Spleen (tissue), 11 donors: ENCODE measurements around the gene KLHL33. TPM values are rescaled to one million over a fixed set of nuclear protein-coding genes. Genes with fewer than 3 reads are reported as not detected.

Source experiments
- DNase-seq: peaks from one replicate; pipeline ENCODE4 v3.0.0-alpha.2; 2020
- H3K27ac ChIP-seq, 8 donors: fragments of 200-600 bp; sonication (generic) in 7 of 8; 1 replicate in 4 of 8; 2 replicates in 4 of 8; pipeline versions ENCODE4 v1.5.0 to v1.8.0; 2016 to 2021; ENCODE audit warnings: inconsistent platforms in 4 of 8, mild to moderate bottlenecking in 4 of 8, moderate library complexity in 1 of 8
- H3K27me3 ChIP-seq, 7 donors: fragments of 200-600 bp; sonication (generic) in 6 of 7; replicated peaks in 1 of 7; 1 replicate in 4 of 7; 2 replicates in 3 of 7; pipeline versions ENCODE4 v1.5.0 to v1.8.0; 2016 to 2021; ENCODE audit warnings: inconsistent platforms in 3 of 7, mild to moderate bottlenecking in 1 of 7
- H3K36me3 ChIP-seq, 6 donors: fragments of 200-600 bp; sonication (generic) in 5 of 6; 1 replicate in 4 of 6; 2 replicates in 2 of 6; pipeline versions ENCODE4 v1.5.0 to v1.8.0; 2016 to 2021; ENCODE audit warnings: inconsistent platforms in 2 of 6
- H3K4me1 ChIP-seq, 6 donors: fragments of 200-600 bp; sonication (generic) in 5 of 6; 1 replicate in 3 of 6; 2 replicates in 3 of 6; pipeline versions ENCODE4 v1.5.0 to v1.8.0; 2016 to 2021; ENCODE audit warnings: inconsistent platforms in 3 of 6
- H3K4me3 ChIP-seq, 8 donors: fragments of 200-600 bp; sonication (generic) in 7 of 8; 1 replicate in 4 of 8; 2 replicates in 4 of 8; pipeline versions ENCODE4 v1.5.0 to v1.8.0; 2016 to 2021; ENCODE audit warnings: inconsistent platforms in 4 of 8, mild to moderate bottlenecking in 4 of 8, moderate library complexity in 2 of 8
- H3K9me3 ChIP-seq, 8 donors: fragments of 200-600 bp; sonication (generic) in 7 of 8; 1 replicate in 4 of 8; 2 replicates in 4 of 8; pipeline versions ENCODE4 v1.5.0 to v1.8.0; 2016 to 2021; ENCODE audit warnings: inconsistent platforms in 4 of 8
- CTCF ChIP-seq, 11 experiments: fragments of 200-600 bp in 7 of 11; fragments of 450-650 bp in 4 of 11; sonication (generic) in 4 of 11; IDR thresholded peaks in 8 of 11; conservative IDR thresholded peaks in 3 of 11; 1 replicate in 7 of 11; 2 replicates in 4 of 11; pipeline versions ENCODE4 v1.4.0 to v1.8.0; 2016 to 2021; ENCODE audit warnings: antibody characterized with exemption in 11 of 11, inconsistent platforms in 4 of 11, mild to moderate bottlenecking in 1 of 11
- POLR2A ChIP-seq, 3 donors: fragments of 450-650 bp; IDR thresholded peaks; one replicate each; pipeline ENCODE4 v1.5.1; 2017; ENCODE audit warnings: antibody characterized with exemption in 3 of 3, mild to moderate bottlenecking in 1 of 3
- POLR2AphosphoS5 ChIP-seq, 3 donors: sonication (generic); formaldehyde crosslinking; IDR thresholded peaks; one replicate each; pipeline ENCODE4 v1.5.1; 2017; ENCODE audit warnings: antibody characterized with exemption in 3 of 3
- WGBS, 5 donors: extraction: QIAGEN DNeasy Blood & Tissue Kit in 3 of 5; methylation state at CpG; one replicate each; pipeline versions ENCODE4 v1.1.5 to v1.1.7; 2013 to 2018; 5-methylcytosine and 5-hydroxymethylcytosine counted together
- intact Hi-C: fragments of 100-400 bp; cut with DNase I; formaldehyde crosslinking; loops from one replicate; pipeline ENCODE4 v1.15.0; 2023; ENCODE audit warnings: low total_unique reads
- polyA plus RNA-seq, 3 donors: library from polyadenylated mRNA; stranded (reverse); fragments of 200-250 nt; gene quantifications; one replicate each; pipeline ENCODE4 v1.2.1, GENCODE V29; 2013
- total RNA-seq, 7 donors: library from RNA; depleted of rRNA in 3 of 7; stranded (reverse); fragments of >200 nt in 3 of 7; fragmentation: NEBNext Ultra II Directional in 4 of 7; extraction: Animal tissue kit (Norgen Biotek cat#: 25700) in 4 of 7; gene quantifications; one replicate each; pipeline versions ENCODE4 v1.1.0 to v1.2.1, GENCODE V29; 2016 to 2021
- donor health status: healthy with polysubstance abuse.
- donor health status: DM: no; HTN: no; CAD: no; lungs with moderate emphysema.
- donor health status: DM: no; HTN: no; CAD: no.
- donor health status: Bipolar disorder and iron deficiency.
- donor health status: healthy.
- donor health status: DM: no; HTN: no; CAD: no.
- donor health status: DM: yes; HTN: yes; CAD: no.

Gene KLHL33
- total and polyA plus RNA-seq, 10 donors: 0.22 to 2.9 (median 0.75) TPM; not detected in 1

GRCh38 chr14:20417250-20418186, 18.4 kb downstream of the KLHL33 start:
- Histone ChIP-seq H3K4me3 (no peak overlapping the region), H3K27me3 (no peaks in the 10 kb centered on the region), H3K9me3 (no peaks in the 10 kb centered on the region), H3K36me3 (no peaks in the 10 kb centered on the region), H3K27ac (no peak overlapping the region), H3K4me1 (peaks cover 8 to 46% (median 22%) of the 10 kb centered on the region in 6 donors)
- TF ChIP-seq CTCF (IDR thresholded peaks at IDR 0.05 in 8 of 11, conservative IDR thresholded peaks at IDR 0.05 in 3 of 11) (no peak), POLR2A (IDR thresholded peaks at IDR 0.05) (no peak), POLR2AphosphoS5 (IDR thresholded peaks at IDR 0.05) (no peak)
- intact Hi-C loops: loop anchor here (10.0 kb wide), 1 partner anchor 47 kb away; the partner anchor contains the start of genes PIP4P1 and PNP
- WGBS, 5 donors: 56 to 77% (median 68%) methylated on average over 7 of the region's 7 CpGs
- no peak for DNase-seq

- Histone ChIP-seq H3K36me3 (no peaks in the 10 kb centered on the region), H3K4me3 (no peak overlapping the region), H3K27me3 (no peaks in the 10 kb centered on the region), H3K27ac (peak overlapping the region in 5 of 8 donors; percentile 46 to 71 (median 59)), H3K4me1 (peaks cover 13 to 59% (median 34%) of the 10 kb centered on the region in 6 donors), H3K9me3 (no peaks in the 10 kb centered on the region)
- no peak for DNase-seq
- intact Hi-C loops: loop anchor here (10.0 kb wide), 1 partner anchor 49 kb away; the partner anchor contains the start of genes PIP4P1 and PNP
- WGBS, 5 donors: 84 to 97% (median 88%) methylated on average over 2 of the region's 2 CpGs
- TF ChIP-seq POLR2AphosphoS5 (IDR thresholded peaks at IDR 0.05): no peak
- TF ChIP-seq CTCF (IDR thresholded peaks at IDR 0.05 in 8 of 11, conservative IDR thresholded peaks at IDR 0.05 in 3 of 11): no peak
- TF ChIP-seq POLR2A (IDR thresholded peaks at IDR 0.05): no peak
These were observed 19.7 kb downstream of the KLHL33 start for GRCh38 chr14:20416223-20416622.

GRCh38 chr14:20415782-20416206, 20.2 kb downstream of the KLHL33 start:
- Histone ChIP-seq H3K27me3 (no peaks in the 10 kb centered on the region), H3K9me3 (no peaks in the 10 kb centered on the region), H3K4me1 (peaks cover 13 to 64% (median 38%) of the 10 kb centered on the region in 6 donors), H3K36me3 (no peaks in the 10 kb centered on the region), H3K4me3 (no peak overlapping the region), H3K27ac (peak overlapping the region in 6 of 8 donors; percentile 2 to 71 (median 52))
- intact Hi-C loops: loop anchor here (10.0 kb wide), 1 partner anchor 49 kb away; the partner anchor contains the start of genes PIP4P1 and PNP
- DNase-seq: no peak
- WGBS, 5 donors: 13 to 23% (median 20%) methylated on average over 3 of the region's 3 CpGs
- TF ChIP-seq POLR2AphosphoS5 (IDR thresholded peaks at IDR 0.05) (no peak), POLR2A (IDR thresholded peaks at IDR 0.05) (no peak), CTCF (IDR thresholded peaks at IDR 0.05 in 8 of 11, conservative IDR thresholded peaks at IDR 0.05 in 3 of 11) (peak; percentile 32 to 78 (median 71))

- peaks cover 0 to under 1% (median 0%) of the 10 kb centered on the region in 6 donors for H3K36me3 ChIP-seq
- H3K27me3 ChIP-seq: no peaks in the 10 kb centered on the region
- intact Hi-C loops: loop anchor here (5.0 to 10.0 kb wide), 2 partner anchors 51 to 199 kb away; partner anchors contain the start of genes PIP4P1 and PNP
- 0 to 1% (median 0%) methylated on average over 9 of the region's 9 CpGs for WGBS, 5 donors
- no peak for DNase-seq
- H3K9me3 ChIP-seq: no peaks in the 10 kb centered on the region
- H3K27ac ChIP-seq: peak overlapping the region; percentile 85 to 99 (median 96)
- H3K4me3 ChIP-seq: peak overlapping the region; percentile 66 to 91 (median 76)
- no peak for TF ChIP-seq CTCF (IDR thresholded peaks at IDR 0.05 in 8 of 11, conservative IDR thresholded peaks at IDR 0.05 in 3 of 11)
- TF ChIP-seq POLR2A (IDR thresholded peaks at IDR 0.05): no peak
- TF ChIP-seq POLR2AphosphoS5 (IDR thresholded peaks at IDR 0.05): no peak
- peaks cover 13 to 62% (median 43%) of the 10 kb centered on the region in 6 donors for H3K4me1 ChIP-seq
These were observed 22.3 kb downstream of the KLHL33 start for GRCh38 chr14:20413744-20414082.
